T-helper 1 cell treated with Interleukin-12 subunit alpha and Interleukin-12 subunit beta and Interleukin-4 antibody, amounts not matched to agents 30 ng/mL and 1 ng/mL, for 36 hours (primary cell): ENCODE data around the gene HSF5. TPM values are rescaled to one million over a fixed set of nuclear protein-coding genes. Genes with fewer than 3 reads are reported as not detected.

ENCODE experiments used
- intact Hi-C: fragments of 100-400 bp; cut with micrococcal nuclease; formaldehyde crosslinking; loops from one replicate; pipeline ENCODE4 v1.15.1; 2024
- total RNA-seq: library from RNA; stranded (reverse); gene quantifications from 2 replicates; pipeline ENCODE4 v1.2.3, GENCODE V29; 2022

Gene HSF5
- total RNA-seq, 1 donor from 2014 or later = 0.47 TPM

DNA sequence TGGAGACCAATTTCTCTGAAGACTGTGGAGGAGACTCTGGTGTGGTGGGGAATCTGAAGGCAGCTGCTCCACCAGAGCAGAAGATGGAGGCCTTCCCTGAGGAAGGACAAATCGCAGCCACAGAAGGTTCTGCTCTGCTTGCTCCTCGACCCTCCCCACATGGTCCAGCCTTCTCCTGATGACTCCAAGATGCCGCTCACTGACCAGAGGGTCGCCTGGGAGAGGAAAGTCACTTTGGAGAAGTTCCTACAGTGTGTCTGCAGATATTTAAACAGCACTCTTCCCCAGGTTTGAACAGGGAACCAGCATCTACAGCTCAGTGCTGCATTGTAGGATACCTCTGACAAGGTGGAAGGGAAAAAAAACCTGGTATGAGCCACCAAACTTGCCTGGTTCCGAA, 115.2 kb downstream of the HSF5 start:
- intact Hi-C loops = no loop called here

DNA sequence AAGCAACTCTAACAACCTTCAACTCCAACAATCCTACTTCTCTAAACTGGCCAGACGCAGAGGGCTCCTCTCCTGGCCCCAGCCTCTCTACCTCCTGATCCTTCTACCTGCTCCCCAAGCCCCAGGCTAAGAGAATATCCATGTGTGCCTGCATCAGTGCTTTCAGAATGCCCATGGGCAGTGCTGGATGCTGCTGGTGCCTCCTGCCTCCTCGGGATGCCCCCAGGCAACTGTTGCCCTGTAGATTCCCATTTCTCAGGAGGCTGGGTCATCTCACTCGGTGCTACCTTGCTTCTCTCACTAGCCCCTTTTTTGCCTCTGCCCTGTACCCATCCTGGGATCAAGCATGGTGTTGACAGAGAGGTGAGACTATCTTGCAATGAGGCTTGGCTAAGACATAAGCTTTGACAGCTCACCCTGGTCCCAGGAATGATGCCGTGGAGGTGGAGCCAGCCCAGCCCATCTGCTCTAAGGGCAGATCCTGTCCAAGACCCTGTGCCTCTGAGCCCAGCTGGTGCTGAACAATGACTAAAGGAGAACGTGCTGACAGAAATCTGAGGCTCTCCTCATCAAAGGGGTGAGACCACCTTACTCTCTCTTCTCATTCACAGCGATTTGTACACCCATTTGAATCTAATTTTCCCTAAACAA, 116.8 kb downstream of the HSF5 start:
- intact Hi-C loops = no loop called here

DNA sequence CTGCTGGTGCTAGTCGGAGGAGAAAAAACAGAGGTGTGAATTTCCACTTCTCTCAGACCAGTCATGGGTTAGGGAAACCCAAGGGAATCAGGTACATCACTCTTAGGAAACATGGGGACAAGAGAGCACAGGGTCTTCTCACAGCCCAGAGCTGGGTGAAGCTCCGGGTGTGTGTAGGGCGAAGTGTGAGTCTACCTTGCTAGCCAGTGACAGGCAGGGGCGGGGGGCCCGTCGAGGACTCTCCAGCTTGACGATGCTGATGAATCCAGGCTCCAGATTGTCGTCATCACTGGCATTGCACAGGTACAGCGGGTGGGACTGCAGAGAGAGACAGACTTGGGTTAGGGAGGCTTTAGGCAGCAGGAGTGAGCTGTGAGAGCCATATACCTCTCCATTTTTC, 117.5 kb downstream of the HSF5 start:
- intact Hi-C loops = no loop called here

DNA sequence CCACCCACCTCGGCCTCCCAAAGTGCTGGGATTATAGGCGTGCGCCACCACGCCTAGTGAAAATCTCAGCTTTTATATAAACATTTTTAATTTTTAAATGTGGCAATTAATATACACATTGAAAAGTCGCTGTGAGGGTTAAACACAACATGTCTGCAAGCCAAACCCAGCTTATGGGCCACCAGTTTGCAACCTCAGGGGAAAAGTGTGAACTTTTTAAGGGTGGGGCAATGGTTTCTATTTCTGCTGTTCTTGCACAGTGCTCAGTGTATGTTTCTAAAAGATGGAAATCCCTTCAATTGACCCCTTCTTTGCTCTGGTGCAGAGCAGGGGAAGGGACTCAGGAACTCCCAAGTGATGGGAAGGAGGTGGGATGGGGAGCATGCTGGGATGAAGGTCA, 117.9 kb downstream of the HSF5 start:
- intact Hi-C loops = no loop called here

Other genes with a start within 250 kb of the HSF5 start
- not detected in 2 replicates for gene LPO, start 249.8 kb downstream of the HSF5 start, total RNA-seq
- gene MPO, start 207.5 kb downstream of the HSF5 start, total RNA-seq = 0.07 TPM in 1 of 2 replicates, not detected in the other
- 77.0 and 83.1 TPM in 2 replicates for gene TSPOAP1, start 159.6 kb downstream of the HSF5 start, total RNA-seq
- gene SUPT4H1, start 136.2 kb downstream of the HSF5 start, total RNA-seq = 83.1 and 86.0 TPM in 2 replicates
- 0.17 and 0.37 TPM in 2 replicates for gene RNF43, start 70.9 kb downstream of the HSF5 start, total RNA-seq
- 69.4 and 78.1 TPM in 2 replicates for gene MTMR4, start 26.2 kb upstream of the HSF5 start, total RNA-seq
- 0.44 TPM in 2 replicates for gene TEX14, start 203.6 kb upstream of the HSF5 start, total RNA-seq
- gene RAD51C, start 204.2 kb upstream of the HSF5 start, total RNA-seq = 74.7 and 77.4 TPM in 2 replicates